Peyer's patch (tissue), 4 donors: ENCODE results near the gene TTC34.

Experiments
- CTCF ChIP-seq, 6 experiments: fragments of 450-650 bp in 4 of 6; fragments of 200-600 bp in 2 of 6; sonication (generic) in 1 of 6; IDR thresholded peaks; one replicate each; pipeline ENCODE4 v1.5.1; 2017 to 2019; ENCODE audit warnings: antibody characterized with exemption in 6 of 6, mild to moderate bottlenecking in 3 of 6, moderate library complexity in 1 of 6
- POLR2A ChIP-seq, 2 donors: fragments of 450-650 bp; IDR thresholded peaks; one replicate each; pipeline ENCODE4 v1.5.1; 2017; ENCODE audit warnings: antibody characterized with exemption in 2 of 2, mild to moderate bottlenecking in 2 of 2, moderate library complexity in 2 of 2

- TF ChIP-seq CTCF (IDR thresholded peaks at IDR 0.05) = no peak
- TF ChIP-seq POLR2A (IDR thresholded peaks at IDR 0.05) = no peak
Observed at GRCh38 chr1:2808831-2809605, 7.5 kb upstream of the TTC34 start.
